ENCODE data around the gene IVD.

The IVD gene

DNA sequence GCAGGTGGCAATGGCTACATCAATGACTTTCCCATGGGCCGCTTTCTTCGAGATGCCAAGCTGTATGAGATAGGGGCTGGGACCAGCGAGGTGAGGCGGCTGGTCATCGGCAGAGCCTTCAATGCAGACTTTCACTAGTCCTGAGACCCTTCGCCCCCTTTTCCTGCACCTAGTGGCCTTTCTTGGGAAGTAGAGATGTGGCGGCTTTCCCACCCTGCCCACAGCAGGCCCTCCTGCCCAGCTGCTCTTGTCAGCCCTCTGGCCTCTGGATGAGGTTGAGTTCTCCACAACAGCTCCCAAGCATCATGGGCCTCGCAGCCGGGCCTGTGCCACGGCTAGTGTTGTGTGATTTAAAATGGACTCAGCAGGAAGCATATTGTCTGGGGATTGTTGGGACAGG lies 12.5 kb downstream of the IVD start:
- TF ChIP-seq RAD21 (IDR thresholded peaks at IDR 0.05; ENCODE audit: low read depth): no peak
- TF ChIP-seq CREB1 (IDR thresholded peaks at IDR 0.05; ENCODE audit: low read depth): no peak
- no peak for TF ChIP-seq CEBPB (IDR thresholded peaks at IDR 0.05)
- TF ChIP-seq, protein P1, sequence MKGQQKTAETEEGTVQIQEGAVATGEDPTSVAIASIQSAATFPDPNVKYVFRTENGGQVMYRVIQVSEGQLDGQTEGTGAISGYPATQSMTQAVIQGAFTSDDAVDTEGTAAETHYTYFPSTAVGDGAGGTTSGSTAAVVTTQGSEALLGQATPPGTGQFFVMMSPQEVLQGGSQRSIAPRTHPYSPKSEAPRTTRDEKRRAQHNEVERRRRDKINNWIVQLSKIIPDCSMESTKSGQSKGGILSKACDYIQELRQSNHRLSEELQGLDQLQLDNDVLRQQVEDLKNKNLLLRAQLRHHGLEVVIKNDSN (IDR thresholded peaks at IDR 0.05): no peak
- no peak for TF ChIP-seq EGR1 (IDR thresholded peaks at IDR 0.05)
- TF ChIP-seq FOXM1 (IDR thresholded peaks at IDR 0.05; ENCODE audit: borderline replicate concordance, low read depth): no peak
- TF ChIP-seq, protein P2, sequence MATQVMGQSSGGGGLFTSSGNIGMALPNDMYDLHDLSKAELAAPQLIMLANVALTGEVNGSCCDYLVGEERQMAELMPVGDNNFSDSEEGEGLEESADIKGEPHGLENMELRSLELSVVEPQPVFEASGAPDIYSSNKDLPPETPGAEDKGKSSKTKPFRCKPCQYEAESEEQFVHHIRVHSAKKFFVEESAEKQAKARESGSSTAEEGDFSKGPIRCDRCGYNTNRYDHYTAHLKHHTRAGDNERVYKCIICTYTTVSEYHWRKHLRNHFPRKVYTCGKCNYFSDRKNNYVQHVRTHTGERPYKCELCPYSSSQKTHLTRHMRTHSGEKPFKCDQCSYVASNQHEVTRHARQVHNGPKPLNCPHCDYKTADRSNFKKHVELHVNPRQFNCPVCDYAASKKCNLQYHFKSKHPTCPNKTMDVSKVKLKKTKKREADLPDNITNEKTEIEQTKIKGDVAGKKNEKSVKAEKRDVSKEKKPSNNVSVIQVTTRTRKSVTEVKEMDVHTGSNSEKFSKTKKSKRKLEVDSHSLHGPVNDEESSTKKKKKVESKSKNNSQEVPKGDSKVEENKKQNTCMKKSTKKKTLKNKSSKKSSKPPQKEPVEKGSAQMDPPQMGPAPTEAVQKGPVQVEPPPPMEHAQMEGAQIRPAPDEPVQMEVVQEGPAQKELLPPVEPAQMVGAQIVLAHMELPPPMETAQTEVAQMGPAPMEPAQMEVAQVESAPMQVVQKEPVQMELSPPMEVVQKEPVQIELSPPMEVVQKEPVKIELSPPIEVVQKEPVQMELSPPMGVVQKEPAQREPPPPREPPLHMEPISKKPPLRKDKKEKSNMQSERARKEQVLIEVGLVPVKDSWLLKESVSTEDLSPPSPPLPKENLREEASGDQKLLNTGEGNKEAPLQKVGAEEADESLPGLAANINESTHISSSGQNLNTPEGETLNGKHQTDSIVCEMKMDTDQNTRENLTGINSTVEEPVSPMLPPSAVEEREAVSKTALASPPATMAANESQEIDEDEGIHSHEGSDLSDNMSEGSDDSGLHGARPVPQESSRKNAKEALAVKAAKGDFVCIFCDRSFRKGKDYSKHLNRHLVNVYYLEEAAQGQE (IDR thresholded peaks at IDR 0.05; ENCODE audit: low read depth): no peak
- TF ChIP-seq, protein P3, sequence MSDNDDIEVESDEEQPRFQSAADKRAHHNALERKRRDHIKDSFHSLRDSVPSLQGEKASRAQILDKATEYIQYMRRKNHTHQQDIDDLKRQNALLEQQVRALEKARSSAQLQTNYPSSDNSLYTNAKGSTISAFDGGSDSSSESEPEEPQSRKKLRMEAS (IDR thresholded peaks at IDR 0.05): no peak
- no peak for TF ChIP-seq YY1 (IDR thresholded peaks at IDR 0.05; ENCODE audit: low read depth)
- no peak for TF ChIP-seq EP300 (IDR thresholded peaks at IDR 0.05; ENCODE audit: borderline replicate concordance)
- TF ChIP-seq TAF1 (IDR thresholded peaks at IDR 0.05; ENCODE audit: low read depth): no peak

DNA sequence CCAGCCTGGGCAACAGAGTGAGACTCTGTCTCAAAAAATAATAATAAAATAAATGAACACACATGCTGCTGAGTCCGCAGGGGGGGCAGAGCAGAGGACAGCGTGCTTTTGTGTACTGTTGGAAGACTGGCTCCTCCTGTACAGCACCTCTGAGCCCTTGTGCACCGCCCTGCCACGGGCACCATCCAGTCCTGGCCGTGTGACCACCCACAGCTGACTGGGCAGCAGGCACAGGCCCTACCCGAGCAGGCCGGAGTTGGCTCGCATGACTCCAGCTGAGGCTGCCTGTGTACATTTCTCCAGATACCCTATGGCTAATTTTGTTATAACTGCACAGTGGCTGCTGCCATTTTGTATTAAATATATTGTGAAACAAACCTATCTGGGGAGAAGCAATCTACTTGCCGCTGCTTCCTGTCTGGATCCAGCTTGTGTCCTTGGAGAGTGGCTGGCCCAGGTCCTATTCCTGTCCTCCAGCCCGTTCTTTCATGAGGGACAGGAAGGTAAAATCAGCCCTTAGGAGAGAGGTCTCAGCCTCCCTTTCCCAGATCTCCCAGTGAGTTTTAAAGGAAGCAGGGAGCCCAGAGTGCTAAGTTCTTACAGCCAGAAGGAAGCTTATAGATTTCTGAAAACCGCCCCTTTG lies 14.6 kb downstream of the IVD start:
- no peak for TF ChIP-seq ZBTB7A (IDR thresholded peaks at IDR 0.05; ENCODE audit: low read depth)
- TF ChIP-seq, protein P1 (IDR thresholded peaks at IDR 0.05): peak; percentile 30; the same call in 1 of the 2 replicates

DNA sequence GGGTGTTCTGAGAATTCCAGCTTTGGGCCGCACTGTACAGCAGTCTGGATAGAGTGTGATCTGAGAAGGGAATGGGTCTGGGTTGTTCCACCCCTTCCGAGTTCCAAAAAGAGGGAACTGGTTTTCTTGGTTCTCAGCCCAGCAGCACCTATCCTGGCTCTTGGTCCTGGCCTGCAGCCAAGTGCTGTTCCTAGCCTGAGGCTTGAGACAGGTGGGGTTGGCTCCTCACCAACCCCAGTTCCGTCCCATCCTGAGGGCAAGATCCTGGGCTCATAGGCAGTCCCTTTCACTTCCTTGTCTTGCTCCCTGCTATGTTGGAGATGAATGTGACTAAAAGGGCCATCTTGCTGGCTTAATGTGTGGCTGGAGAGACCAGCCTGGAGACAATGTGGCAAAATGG lies 15.2 kb downstream of the IVD start:
- TF ChIP-seq TCF12 (IDR thresholded peaks at IDR 0.05; ENCODE audit: low read depth) (peak; percentile 54; the same call in 1 of the 2 replicates), EP300 (IDR thresholded peaks at IDR 0.05; ENCODE audit: borderline replicate concordance) (peak; percentile 47; the same call in 1 of the 2 replicates), NFIC (IDR thresholded peaks at IDR 0.05) (peak; percentile 96), FOXM1 (IDR thresholded peaks at IDR 0.05; ENCODE audit: borderline replicate concordance, low read depth) (no peak)
- TF ChIP-seq, protein P1 (IDR thresholded peaks at IDR 0.05): no peak
- TF ChIP-seq, protein P3 (IDR thresholded peaks at IDR 0.05): peak; percentile 25; the same call in 1 of the 2 replicates

DNA sequence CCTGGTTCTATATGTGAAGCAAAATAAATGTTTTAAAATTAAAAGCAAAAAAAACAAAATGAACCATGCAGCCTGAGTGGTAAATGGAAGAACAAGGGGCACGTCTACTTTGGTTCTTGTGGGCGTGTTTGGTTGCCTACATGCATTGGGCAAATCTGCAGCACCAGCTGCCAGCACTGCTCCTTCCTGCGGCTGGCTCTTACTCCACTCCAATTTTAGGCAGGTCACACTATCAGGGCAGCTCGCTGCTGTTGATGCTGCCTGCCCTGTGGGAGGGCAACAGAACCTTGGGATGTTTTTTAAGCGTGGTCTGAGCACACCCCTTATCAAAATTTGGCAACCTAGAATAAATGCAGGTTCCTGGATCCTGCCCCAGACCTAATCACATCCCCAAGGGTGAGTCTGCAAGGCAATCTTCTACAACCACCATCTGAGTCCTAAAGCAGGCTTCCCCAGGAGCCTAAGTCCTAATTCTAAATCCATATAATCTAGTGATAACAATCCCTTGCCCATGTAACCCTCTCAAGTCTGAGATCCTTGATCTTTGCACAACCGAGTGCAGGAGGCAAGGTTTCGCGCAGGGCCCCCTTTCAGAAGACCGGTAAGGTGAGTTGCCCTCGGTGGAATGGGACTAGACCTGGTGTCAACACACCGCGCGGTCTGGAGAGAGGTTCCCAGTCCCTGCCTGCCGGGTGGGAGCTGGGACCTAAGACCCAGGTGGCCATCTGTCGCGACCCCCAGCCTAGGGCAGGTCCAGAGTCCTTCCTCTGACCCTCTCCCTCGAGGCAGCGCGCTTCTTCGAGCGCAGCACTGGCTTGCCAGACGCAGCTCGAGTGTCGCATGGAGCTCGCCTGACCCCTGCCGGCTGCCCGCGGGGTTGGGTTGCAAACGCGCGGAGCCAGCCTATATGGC lies 15.9 kb downstream of the IVD start:
- TF ChIP-seq TCF12 (IDR thresholded peaks at IDR 0.05; ENCODE audit: low read depth): no peak
- TF ChIP-seq ZBTB7A (IDR thresholded peaks at IDR 0.05; ENCODE audit: low read depth): no peak
- TF ChIP-seq, protein P3 (IDR thresholded peaks at IDR 0.05): peak; percentile 69
- peak; percentile 91 for TF ChIP-seq RAD21 (IDR thresholded peaks at IDR 0.05; ENCODE audit: low read depth)

DNA sequence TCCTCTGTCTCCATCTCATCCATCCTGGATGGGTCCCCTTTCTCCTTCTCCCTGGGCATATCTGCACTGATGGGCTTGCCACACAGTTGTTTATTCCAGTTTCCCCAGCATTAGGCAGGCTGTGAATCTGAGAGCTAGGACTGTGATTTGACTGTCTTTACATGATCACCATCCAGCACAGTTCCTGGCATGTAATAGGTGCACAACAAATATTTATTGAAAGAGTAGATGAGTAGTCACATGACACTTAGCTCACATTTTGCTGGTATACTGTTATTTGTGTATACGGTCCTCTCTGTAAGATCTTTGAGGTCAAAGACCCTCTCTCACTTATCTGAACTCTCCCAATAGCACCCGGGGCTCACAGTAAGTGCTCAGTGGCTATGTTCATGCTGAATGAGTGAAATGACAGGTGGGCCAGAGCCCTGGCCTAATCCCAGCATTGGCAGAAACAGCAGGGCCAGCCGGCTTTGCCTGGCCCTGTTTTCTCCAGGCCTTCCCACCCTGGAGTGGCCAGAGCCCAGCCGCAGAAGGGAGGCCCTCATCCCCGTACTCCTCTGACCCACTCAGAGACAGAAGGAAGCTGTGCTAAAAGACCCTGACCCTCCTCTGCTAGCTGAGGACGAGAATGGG lies 19.0 kb downstream of the IVD start:
- no peak for TF ChIP-seq NFIC (IDR thresholded peaks at IDR 0.05)
- TF ChIP-seq, protein P3 (IDR thresholded peaks at IDR 0.05): no peak
- TF ChIP-seq, protein P2 (IDR thresholded peaks at IDR 0.05; ENCODE audit: low read depth): no peak
- no peak for TF ChIP-seq ZBTB7A (IDR thresholded peaks at IDR 0.05; ENCODE audit: low read depth)
- no peak for TF ChIP-seq TEAD4 (IDR thresholded peaks at IDR 0.05)
- TF ChIP-seq TAF1 (IDR thresholded peaks at IDR 0.05; ENCODE audit: low read depth): no peak
- no peak for TF ChIP-seq CREB1 (IDR thresholded peaks at IDR 0.05; ENCODE audit: low read depth)
- no peak for TF ChIP-seq FOXM1 (IDR thresholded peaks at IDR 0.05; ENCODE audit: borderline replicate concordance, low read depth)
- TF ChIP-seq, protein P1 (IDR thresholded peaks at IDR 0.05): no peak
- TF ChIP-seq TCF12 (IDR thresholded peaks at IDR 0.05; ENCODE audit: low read depth): no peak

All from Ishikawa (cell line).